Measurements from ENCODE around the gene UCHL3. TPM values are rescaled to one million over a fixed set of nuclear protein-coding genes. Genes with fewer than 3 reads are reported as not detected.

UCHL3 gene
- polyA plus RNA-seq, 1 donor = 27.3 TPM

DNA sequence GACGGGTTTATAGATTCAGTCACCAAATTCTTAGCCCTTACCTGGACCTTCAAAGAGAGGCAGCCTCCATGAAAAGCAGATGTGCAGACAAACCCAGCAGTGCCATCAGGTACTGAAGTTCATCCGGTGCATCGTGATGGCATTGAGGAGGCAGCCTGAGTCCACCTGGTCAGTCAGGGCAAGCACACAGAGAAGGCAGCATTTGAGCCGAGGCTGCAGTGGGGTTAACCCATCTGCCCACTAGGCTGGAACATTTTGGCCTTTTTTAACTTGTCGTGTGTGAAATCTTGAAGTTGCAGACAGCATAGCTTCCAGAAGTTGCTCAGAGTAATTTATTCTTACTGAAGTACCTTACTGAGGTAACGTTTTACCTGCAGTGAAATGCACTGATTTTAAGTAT lies 91.4 kb downstream of the UCHL3 start:
- no peak overlapping the region for H3K4me3 ChIP-seq (ENCODE audit: low read length)
- no peak overlapping the region for H3K27ac ChIP-seq (ENCODE audit: low read length)
- peaks cover 4% of the 10 kb centered on the region for H3K4me1 ChIP-seq (ENCODE audit: control insufficient read depth, insufficient read depth, low read length)
- no peaks in the 10 kb centered on the region for H3K9me3 ChIP-seq (ENCODE audit: control insufficient read depth, low read depth, low read length)
- DNase-seq = no peak
- H3K36me3 ChIP-seq (ENCODE audit: control insufficient read depth, insufficient read depth, low read length) = no peaks in the 10 kb centered on the region
- WGBS (ENCODE audit: insufficient coverage, low lambda C conversion rate) = 100% methylated on average over 1 of the region's 6 CpGs
- H3K27me3 ChIP-seq (ENCODE audit: control insufficient read depth, insufficient read depth, low read length) = peaks cover 25% of the 10 kb centered on the region

- Histone ChIP-seq H3K36me3 (ENCODE audit: control insufficient read depth, insufficient read depth, low read length) (no peaks in the 10 kb centered on the region), H3K27me3 (ENCODE audit: control insufficient read depth, insufficient read depth, low read length) (peaks cover 5% of the 10 kb centered on the region), H3K4me3 (ENCODE audit: low read length) (no peak overlapping the region), H3K27ac (ENCODE audit: low read length) (no peak overlapping the region), H3K4me1 (ENCODE audit: control insufficient read depth, insufficient read depth, low read length) (no peaks in the 10 kb centered on the region), H3K9me3 (ENCODE audit: control insufficient read depth, low read depth, low read length) (no peaks in the 10 kb centered on the region)
- no peak for DNase-seq
- WGBS (ENCODE audit: insufficient coverage, low lambda C conversion rate) = no CpG with 5 or more reads among the region's 1 CpG
Observed at GRCh38 chr13:75643182-75643581, 93.6 kb downstream of the UCHL3 start.

GRCh38 chr13:75643693-75644092 lies 94.1 kb downstream of the UCHL3 start:
- no peaks in the 10 kb centered on the region for H3K36me3 ChIP-seq (ENCODE audit: control insufficient read depth, insufficient read depth, low read length)
- H3K9me3 ChIP-seq (ENCODE audit: control insufficient read depth, low read depth, low read length) = no peaks in the 10 kb centered on the region
- no peaks in the 10 kb centered on the region for H3K4me1 ChIP-seq (ENCODE audit: control insufficient read depth, insufficient read depth, low read length)
- no peak overlapping the region for H3K27ac ChIP-seq (ENCODE audit: low read length)
- no peak for DNase-seq
- no peaks in the 10 kb centered on the region for H3K27me3 ChIP-seq (ENCODE audit: control insufficient read depth, insufficient read depth, low read length)
- H3K4me3 ChIP-seq (ENCODE audit: low read length) = no peak overlapping the region

- DNase-seq = no peak
- H3K27ac ChIP-seq (ENCODE audit: low read length) = no peak overlapping the region
- no peak overlapping the region for H3K4me3 ChIP-seq (ENCODE audit: low read length)
- no peaks in the 10 kb centered on the region for H3K9me3 ChIP-seq (ENCODE audit: control insufficient read depth, low read depth, low read length)
- WGBS (ENCODE audit: insufficient coverage, low lambda C conversion rate) = 90% methylated on average over 2 of the region's 3 CpGs
- no peaks in the 10 kb centered on the region for H3K27me3 ChIP-seq (ENCODE audit: control insufficient read depth, insufficient read depth, low read length)
- no peaks in the 10 kb centered on the region for H3K36me3 ChIP-seq (ENCODE audit: control insufficient read depth, insufficient read depth, low read length)
- H3K4me1 ChIP-seq (ENCODE audit: control insufficient read depth, insufficient read depth, low read length) = no peaks in the 10 kb centered on the region
Observed at GRCh38 chr13:75645141-75645540, 95.5 kb downstream of the UCHL3 start.

GRCh38 chr13:75647126-75647784 lies 97.7 kb downstream of the UCHL3 start:
- H3K4me3 ChIP-seq (ENCODE audit: low read length) = no peak overlapping the region
- no peak overlapping the region for H3K27ac ChIP-seq (ENCODE audit: low read length)
- H3K4me1 ChIP-seq (ENCODE audit: control insufficient read depth, insufficient read depth, low read length) = no peaks in the 10 kb centered on the region
- H3K27me3 ChIP-seq (ENCODE audit: control insufficient read depth, insufficient read depth, low read length) = no peaks in the 10 kb centered on the region
- H3K9me3 ChIP-seq (ENCODE audit: control insufficient read depth, low read depth, low read length) = no peaks in the 10 kb centered on the region
- DNase-seq = no peak
- WGBS (ENCODE audit: insufficient coverage, low lambda C conversion rate) = 100% methylated on average over 1 of the region's 1 CpG
- no peaks in the 10 kb centered on the region for H3K36me3 ChIP-seq (ENCODE audit: control insufficient read depth, insufficient read depth, low read length)

- H3K27me3 ChIP-seq (ENCODE audit: control insufficient read depth, insufficient read depth, low read length) = no peaks in the 10 kb centered on the region
- no peaks in the 10 kb centered on the region for H3K4me1 ChIP-seq (ENCODE audit: control insufficient read depth, insufficient read depth, low read length)
- no peaks in the 10 kb centered on the region for H3K36me3 ChIP-seq (ENCODE audit: control insufficient read depth, insufficient read depth, low read length)
- WGBS (ENCODE audit: insufficient coverage, low lambda C conversion rate) = 83% methylated on average over 1 of the region's 2 CpGs
- no peak for DNase-seq
- H3K4me3 ChIP-seq (ENCODE audit: low read length) = no peak overlapping the region
- no peak overlapping the region for H3K27ac ChIP-seq (ENCODE audit: low read length)
- no peaks in the 10 kb centered on the region for H3K9me3 ChIP-seq (ENCODE audit: control insufficient read depth, low read depth, low read length)
Observed at GRCh38 chr13:75648446-75648845, 98.9 kb downstream of the UCHL3 start.

DNA sequence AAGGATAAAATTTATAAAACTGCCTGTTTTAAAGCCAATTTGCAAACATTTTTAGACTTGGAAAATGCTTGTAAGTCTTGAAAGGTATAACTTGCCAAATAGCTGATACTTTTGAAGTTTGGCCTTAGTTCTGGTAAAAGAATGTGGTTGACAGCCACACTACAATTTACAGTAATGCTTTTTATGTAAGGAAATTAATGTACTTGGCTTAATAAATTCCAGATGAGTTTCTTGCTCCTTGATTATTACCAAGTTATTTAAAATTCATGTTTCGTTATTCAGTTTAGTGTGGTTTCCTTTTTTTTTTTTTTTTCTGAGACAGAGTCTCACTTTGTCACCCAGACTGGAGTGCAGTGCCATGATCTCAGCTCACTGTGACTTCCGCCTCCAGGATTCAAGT lies 101.4 kb downstream of the UCHL3 start:
- DNase-seq = no peak
- Histone ChIP-seq H3K4me1 (ENCODE audit: control insufficient read depth, insufficient read depth, low read length) (no peaks in the 10 kb centered on the region), H3K27ac (ENCODE audit: low read length) (no peak overlapping the region), H3K9me3 (ENCODE audit: control insufficient read depth, low read depth, low read length) (no peaks in the 10 kb centered on the region), H3K36me3 (ENCODE audit: control insufficient read depth, insufficient read depth, low read length) (no peaks in the 10 kb centered on the region), H3K27me3 (ENCODE audit: control insufficient read depth, insufficient read depth, low read length) (no peaks in the 10 kb centered on the region), H3K4me3 (ENCODE audit: low read length) (no peak overlapping the region)
- 100% methylated on average over 1 of the region's 2 CpGs for WGBS (ENCODE audit: insufficient coverage, low lambda C conversion rate)

DNA sequence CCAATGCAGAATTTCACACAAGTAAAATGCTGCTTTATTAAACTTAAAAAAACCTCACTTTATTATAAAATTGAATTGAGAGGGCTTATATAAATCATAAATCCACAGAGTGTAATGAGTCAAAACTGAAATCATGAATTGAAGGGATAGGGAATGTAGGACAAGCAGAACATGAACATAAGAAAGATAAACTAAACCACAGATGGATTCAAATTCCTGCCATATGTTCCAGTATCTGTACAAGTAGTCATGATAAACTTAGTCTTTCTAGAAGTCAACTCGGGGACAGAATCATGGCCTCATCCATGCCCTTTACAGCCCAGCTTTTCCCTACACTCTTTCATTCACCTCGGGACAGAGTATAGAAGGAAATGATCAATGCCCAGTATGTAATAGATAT lies 103.1 kb downstream of the UCHL3 start:
- no peak for DNase-seq
- WGBS (ENCODE audit: insufficient coverage, low lambda C conversion rate) = 100% methylated on average over 1 of the region's 2 CpGs
- Histone ChIP-seq H3K27ac (ENCODE audit: low read length) (no peak overlapping the region), H3K36me3 (ENCODE audit: control insufficient read depth, insufficient read depth, low read length) (no peaks in the 10 kb centered on the region), H3K4me1 (ENCODE audit: control insufficient read depth, insufficient read depth, low read length) (no peaks in the 10 kb centered on the region), H3K27me3 (ENCODE audit: control insufficient read depth, insufficient read depth, low read length) (no peaks in the 10 kb centered on the region), H3K9me3 (ENCODE audit: control insufficient read depth, low read depth, low read length) (no peaks in the 10 kb centered on the region), H3K4me3 (ENCODE audit: low read length) (no peak overlapping the region)

Other genes with a start within 250 kb of the UCHL3 start
- 10.1 TPM for gene TBC1D4, start 67.6 kb upstream of the UCHL3 start, polyA plus RNA-seq
- 240 TPM for gene COMMD6, start 11.9 kb upstream of the UCHL3 start, polyA plus RNA-seq
- gene LMO7, start 86.5 kb downstream of the UCHL3 start, polyA plus RNA-seq = 149 TPM

Data from large intestine (tissue), 3 donors.